Activated T-cell treated with anti-CD3 and anti-CD28 coated beads, Interleukin-2, amount 50 U/mL, for 48 hours (primary cell): ENCODE data around the gene ANKRD53.
A peak's percentile ranks its signal among the peaks of the same experiment; 100 is the strongest.
"Not testable (repeated sequence)": the region's sequence is repeated elsewhere in the genome, so short reads cannot be mapped to it uniquely, and the experiment has no call there.

Source experiments
- DNase-seq, 2 experiments: peaks; one replicate each; pipeline ENCODE4 v3.0.0-alpha.2; 2020

ANKRD53 gene

DNA sequence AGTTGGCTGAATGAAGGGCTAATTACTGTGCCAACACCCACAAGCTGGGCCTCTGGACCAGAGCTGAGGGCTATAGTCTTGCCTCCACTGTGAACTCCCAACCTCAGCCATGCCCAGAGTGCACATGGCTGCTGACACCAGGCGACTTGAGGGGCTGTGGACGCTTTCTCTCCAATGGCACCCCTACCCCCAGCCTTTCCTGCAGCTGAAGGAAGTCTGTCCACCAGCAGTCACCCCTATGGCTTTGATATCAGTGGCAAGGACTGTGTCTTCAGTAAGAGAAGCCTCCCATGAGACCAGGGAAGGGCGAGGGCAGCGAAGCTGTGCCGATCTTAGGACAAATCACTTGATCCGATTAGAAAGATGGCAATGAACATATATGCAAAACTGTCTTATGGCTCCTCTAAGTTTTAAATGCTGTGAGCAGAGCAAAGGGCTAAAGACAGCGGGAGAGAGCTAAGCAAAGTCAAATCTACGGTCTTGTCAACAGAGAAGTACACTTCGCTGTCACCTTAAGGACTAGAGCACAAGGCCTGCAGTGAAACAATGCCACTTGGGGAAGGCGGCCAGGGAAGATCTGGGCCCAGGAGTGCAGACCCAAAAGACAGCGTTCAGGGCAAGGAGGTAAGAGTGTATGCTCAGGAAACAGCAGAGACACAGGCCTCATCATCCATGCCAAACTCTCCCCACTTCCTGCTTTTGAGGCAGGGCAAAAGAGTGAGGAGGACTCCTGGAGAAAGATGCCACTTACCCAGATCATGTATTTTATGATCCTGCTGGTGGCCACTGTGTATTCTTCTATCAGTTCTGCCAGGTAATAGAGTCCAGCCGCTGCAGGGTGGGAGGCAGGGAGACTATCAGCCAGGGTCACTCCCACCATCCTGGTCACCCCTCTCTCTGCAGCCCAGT is 14.8 kb downstream of the ANKRD53 start:
- DNase-seq = peak; percentile 16 to 18

DNA sequence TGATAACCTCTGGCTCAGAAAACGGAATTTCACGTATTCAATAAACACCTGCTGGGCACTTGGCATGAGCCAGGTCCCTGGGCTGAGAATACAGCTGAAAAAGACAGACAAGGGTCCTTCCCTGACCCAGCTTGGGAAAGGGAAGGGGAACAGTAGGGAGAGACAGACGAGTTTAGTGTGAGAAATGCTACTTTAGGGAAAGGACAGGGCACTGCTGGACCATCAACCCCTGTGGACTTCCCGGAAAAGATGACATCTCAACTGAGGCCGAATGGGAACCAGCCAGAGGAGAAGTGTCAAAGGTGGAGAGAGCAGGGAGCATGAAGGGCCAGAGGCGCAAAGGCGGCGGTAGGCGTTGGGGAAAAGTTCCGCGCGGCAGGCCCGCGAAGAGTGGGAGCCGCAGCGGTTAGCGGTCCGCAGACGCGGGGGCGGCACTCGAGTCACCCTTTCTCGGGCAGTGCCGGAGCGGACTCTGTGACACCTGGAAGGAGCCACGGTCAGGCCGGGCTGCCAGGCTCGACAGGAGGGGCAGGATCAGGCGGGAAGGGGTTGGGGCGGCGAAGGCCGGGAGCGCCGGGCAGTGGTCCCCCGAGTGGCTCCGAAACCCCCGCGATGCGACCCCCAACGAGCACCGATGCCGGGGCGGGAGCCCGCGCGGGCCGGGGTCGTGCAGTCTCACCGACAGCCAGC is 15.7 kb downstream of the ANKRD53 start:
- peak; percentile 66 to 76 for DNase-seq

DNA sequence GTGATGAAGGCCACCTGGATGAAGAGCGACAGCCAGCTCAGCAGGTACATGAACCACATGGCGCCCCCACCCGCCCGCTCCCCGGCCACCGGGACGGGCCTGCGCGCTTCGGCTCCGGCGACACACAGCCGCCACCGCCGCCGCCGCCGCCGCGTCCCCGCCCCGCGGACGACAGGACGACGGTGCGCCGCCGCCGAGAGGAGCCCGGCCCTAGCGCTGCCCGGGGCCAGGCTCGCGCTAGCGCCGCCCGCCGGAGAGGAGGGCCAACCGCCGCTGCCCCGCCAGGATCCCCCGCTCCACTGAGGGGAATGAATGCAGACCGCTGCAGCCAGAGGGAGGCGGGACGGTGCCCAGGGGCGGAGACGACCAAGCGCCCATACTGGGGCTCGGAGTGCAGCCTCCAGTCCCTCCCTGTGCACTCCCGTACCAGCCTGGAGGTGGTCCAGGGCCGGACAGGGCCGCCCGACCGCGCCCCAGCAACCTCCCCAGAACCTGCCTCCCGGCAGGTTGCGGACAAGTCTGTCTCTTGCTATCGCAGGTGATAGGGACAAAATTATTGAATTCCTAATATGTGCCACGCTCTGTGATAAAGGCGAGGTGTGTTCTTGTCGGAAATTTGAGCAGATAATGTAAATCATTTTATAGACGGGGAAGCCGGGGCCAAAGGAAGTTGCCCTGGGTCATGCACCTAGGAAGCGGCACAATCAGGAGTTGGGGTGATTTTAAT is 16.4 kb downstream of the ANKRD53 start, which contains the start of gene TEX261:
Gene TEX261, minus strand, starts transcription at position 175 of the 727 bp plus-strand sequence. Its CDS starts 116 bp downstream, at position 59.
- DNase-seq = peak; percentile 94 to 97

DNA sequence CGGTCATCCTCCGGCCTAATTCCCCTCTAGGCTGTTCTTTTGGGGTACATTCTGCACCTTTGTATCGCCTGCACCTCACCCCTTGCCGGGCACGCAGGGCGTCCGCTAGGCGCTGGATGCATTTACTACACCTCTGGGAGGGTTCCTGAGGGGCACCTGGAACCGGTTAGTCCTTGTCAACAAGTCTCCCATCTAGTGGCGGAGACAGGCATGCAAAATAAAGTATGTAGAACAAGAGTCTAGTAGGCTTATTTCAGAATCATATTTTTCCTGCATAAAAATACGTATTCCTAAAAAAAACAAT is 16.9 kb downstream of the ANKRD53 start:
- peak; percentile 60 to 63 for DNase-seq

DNA sequence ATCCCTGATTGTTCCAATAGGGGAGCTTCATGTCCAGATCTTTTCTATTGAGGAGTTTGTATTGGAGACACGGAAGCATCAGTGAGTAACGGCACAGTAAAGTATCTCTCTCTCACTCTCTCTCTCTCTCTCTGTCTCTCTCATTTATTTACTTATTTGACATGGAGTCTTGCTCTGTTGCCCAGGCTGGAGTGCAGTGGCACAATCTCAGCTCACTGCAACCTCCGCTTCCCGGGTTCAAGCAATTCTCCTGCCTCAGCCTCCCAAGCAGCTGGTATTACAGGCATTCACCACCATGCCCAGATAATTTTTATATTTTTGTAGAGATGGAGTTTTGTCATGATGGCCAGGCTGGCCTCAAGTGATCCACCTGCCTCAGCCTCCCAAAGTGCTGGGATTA is 20.5 kb downstream of the ANKRD53 start:
- peak in 1 of 2 experiments; percentile 4 for DNase-seq

DNA sequence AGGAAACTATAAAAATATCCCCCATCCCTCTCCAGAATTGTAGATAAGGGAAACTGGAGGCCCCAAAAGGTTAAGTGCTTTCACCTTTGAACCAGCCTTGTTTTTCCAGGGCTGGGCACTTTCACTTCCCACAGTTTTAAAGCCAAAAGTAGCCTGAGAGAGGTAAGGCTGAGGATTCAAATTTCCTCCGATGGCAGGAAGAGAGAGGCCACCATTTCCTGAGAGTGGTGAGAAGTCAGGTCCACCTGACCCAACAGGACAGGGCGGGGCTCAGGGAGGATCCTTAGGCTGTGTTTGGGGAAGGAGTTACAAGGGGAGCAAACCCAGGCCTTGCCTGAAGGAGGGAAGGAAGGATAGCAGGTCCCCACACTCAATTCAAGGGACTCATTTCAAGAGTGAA is 20.9 kb downstream of the ANKRD53 start:
- DNase-seq = peak in 1 of 2 experiments; percentile 11

DNA sequence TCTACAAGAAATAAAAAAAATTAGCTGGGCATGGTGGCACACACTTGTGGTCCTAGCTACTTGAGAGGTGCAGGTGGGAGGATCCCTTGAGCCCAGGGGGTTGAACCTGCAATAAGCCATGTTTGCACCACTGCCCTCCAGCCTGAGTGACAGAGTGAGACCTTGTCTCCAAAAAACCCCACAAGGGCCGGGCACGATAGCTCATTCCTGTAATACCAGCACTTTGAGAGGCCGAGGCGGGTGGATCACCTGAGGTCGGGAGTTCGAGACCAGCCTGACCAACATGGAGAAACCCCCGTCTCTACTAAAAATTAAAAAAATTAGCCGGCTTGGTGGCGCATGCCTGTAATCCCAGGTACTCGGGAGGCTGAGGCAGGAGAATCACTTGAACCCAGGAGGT is 21.5 kb downstream of the ANKRD53 start:
- peak in 1 of 2 experiments; percentile 10 for DNase-seq

DNA sequence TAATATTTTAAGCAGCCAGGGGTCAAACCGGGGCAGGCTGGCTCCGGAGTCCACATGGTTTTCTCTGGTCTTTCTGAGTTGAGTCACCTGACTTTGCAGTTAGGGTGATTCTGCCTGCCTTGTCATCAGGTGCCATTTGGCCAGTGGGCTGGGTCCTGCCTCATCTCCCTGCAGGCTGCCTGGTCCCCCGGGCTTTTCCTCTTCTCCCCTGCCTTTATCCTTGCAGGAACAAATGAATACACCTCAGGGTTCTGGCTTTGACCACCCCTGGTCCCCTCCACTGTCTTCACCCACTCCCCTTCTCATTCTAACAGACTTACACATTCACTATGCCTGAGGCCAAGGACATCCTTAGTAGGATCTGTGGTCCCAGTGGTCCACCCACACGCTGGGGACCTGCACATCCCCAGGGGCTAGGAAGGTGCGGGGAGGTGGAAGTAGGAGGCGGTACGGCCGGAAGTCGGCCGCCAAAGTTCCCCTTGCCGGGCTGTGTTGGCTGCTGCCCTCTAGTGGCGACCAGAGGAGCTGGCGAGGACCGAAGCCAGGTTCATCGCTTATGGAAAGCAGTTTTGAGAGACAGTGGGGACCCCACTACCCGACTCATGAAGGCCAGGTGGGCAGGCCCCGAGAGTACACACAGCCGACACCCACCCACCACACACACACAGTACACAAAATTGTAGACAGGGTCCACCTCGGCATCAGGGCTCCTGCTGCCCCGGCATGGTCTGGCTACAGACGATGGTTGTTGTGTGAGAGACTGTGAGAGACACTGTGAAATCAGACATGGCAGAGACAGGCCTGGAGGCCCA is 22.6 kb downstream of the ANKRD53 start:
- peak; percentile 86 to 90 for DNase-seq

DNA sequence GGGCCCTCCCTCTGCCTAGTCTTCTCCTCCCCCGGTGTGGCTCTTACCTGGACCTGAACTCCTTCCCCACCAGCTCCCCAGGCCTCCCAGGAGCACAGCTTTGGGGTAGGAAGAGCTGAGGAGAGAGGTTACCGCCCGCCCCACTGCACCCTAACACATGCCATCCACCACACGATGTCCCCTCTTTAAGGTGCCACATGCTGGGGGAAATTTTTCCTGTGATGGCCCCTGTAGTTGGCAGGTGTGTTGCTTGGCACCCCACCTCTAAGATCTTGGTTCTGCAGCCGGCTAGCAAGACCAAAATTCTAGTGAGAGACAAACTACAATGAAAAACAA is 23.1 kb downstream of the ANKRD53 start:
- no peak for DNase-seq

DNA sequence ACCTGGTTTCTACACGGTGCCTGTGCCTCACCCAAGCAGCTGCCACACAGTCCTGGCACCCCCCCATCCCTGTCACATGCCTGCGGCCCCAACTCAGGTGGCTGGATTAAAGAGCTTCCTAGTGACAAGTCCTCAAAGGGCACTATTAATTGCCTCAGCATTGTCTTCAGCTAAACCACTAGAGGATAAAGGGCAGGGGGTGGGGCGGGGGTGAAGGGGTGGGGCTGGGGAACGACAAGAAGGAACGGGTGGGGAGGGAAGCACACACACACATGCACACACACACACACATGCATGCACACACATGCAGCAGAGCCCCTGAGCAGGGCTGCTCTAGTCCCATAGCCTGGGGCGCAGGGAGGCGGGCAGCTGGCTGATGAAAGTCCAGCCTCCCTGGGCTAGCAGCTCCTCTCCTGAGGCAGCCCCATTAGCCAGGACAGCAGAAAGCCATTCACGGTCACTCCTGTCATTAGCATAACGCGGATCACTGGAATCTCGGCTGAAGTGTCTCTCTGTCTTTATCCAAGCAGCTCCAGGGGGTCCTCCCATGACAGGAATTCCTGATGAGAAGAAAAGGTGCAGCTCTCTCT is 23.6 kb downstream of the ANKRD53 start:
- peak in 1 of 2 experiments; percentile 12 for DNase-seq

DNA sequence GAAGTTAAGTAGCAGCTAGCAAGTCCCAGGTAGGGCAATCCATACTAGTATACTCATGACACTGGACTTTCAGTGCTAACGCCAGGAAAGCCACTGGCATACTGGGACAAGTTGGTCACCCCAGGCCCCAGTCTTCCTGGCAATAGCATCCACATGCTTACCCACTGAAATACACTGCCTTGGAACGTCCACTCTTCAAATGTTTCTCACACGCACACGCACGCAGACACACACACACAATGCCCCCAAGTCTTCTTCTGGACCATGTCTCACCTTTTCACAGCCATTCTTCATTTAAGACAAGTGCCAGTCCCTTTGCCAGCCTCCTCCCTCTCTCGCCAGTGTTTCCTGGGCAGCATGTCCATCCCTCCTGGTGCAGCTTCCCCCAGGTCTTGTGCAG is 25.0 kb downstream of the ANKRD53 start:
- no peak for DNase-seq

DNA sequence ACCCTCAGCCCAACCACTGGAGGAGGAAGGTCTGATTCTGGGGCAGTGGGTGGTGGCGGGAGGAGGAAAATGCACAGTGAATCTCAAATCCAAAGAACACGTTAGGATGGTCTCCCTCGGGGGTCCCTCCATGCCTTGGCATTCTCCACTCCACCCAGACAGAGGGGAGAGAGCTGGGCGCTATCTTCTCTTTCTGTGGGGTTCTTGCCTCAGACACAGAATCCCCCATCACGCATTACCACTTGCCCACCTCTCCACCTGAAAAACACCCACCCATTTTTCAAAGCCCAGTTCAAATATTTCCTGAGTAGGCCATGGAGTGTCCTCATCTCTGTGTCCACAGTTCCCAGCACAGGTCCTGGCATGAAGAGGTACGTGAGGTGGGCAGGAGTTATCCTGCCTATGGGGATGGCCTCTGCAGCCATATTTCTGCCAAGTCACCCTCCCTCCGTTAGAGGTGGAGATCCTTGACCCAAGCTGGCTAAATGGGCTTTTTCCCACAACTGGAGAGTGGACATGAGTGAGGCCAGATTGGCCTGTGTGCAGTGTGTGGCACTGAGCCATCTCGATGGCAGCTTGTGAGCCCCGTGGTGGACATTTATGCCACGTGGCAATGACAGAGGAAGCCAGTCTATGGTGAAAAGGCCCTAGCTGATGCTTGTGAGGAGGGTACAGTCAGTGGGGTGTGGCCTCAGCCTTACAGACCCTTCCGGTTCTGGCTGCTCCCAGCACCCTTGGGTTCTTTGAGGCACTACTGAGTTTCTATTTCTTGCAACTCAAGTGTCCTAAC is 25.7 kb downstream of the ANKRD53 start:
- DNase-seq = no peak

DNA sequence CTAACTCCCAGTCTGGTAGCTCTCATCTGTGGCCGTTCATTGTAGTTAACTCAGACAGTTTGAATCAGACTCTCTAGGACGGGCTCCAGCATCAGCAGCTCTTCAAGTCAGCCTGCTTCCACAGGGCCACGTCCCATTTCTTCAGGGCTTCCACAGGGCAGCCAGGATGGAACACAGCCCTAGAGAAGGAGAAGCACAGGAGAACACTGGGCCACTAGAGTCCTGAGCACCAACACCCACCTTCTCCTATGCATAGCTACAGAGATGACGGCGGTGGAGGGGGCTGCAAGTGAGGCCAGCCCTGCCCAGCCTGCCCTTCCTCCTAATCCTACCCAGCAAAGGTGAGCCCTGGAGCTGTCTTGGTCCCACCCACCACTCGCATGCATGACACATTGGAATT is 26.4 kb downstream of the ANKRD53 start:
- DNase-seq = no peak

DNA sequence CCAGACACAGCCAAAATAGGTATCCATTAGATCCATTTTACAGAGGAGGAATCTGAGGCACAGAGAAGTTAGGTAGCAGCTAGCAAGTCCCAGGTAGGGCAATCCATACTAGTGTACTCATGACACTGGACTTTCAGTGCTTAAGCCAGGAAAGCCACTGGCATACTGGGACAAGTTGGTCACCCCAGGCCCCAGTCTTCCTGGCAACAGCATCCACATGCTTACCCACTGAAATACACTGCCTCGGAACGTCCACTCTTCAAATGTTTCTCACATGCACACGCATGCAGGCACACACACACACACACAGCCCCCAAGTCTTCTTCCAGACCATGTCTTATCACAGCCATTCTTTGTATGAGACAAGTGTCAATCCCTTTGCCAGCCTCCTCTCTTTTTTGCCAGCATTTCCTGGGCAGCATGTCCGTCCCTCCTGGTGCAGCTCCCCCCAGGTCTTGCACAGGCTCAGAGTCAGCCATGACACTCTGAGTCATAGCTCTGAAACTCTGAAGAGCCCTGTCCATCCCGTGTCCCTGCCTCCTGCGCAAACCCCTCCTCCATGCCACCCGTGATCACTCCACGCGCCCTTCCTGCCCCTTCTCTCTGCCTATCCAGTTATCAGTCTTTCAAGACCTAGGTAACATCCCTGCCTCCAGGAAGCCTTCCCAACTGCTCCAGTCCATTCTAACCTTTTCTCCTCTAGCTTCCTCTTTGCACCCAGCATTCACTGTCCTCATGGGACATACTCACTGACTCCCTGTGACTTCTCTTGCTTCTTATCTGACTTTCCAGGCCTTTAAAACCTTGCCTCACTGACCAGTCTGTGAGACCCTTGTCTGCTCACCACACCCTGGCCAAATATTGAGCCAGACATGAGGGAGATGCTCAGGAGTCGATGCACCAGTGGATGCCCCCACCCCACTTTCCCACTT is 27.1 kb downstream of the ANKRD53 start:
- no peak for DNase-seq

DNA sequence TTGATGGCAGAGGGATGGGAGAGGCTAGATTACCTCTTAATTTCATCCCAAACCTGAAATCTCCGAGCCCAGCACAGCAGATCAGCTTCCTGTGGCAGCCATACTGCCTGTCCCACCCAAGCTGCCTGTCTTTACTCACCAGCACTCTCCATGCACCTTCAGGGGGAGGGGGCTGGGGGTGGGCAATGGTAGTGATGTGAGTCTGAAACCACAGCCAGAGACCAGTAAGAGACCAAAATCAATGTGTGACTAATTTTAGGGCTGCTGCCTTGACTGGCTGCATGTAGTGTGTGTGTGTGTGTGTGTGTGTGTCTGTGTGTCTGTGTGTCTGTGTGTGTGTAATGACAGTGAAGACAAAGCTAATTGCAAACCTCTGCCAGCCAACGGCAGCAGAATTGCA is 27.9 kb downstream of the ANKRD53 start:
- DNase-seq = no peak

DNA sequence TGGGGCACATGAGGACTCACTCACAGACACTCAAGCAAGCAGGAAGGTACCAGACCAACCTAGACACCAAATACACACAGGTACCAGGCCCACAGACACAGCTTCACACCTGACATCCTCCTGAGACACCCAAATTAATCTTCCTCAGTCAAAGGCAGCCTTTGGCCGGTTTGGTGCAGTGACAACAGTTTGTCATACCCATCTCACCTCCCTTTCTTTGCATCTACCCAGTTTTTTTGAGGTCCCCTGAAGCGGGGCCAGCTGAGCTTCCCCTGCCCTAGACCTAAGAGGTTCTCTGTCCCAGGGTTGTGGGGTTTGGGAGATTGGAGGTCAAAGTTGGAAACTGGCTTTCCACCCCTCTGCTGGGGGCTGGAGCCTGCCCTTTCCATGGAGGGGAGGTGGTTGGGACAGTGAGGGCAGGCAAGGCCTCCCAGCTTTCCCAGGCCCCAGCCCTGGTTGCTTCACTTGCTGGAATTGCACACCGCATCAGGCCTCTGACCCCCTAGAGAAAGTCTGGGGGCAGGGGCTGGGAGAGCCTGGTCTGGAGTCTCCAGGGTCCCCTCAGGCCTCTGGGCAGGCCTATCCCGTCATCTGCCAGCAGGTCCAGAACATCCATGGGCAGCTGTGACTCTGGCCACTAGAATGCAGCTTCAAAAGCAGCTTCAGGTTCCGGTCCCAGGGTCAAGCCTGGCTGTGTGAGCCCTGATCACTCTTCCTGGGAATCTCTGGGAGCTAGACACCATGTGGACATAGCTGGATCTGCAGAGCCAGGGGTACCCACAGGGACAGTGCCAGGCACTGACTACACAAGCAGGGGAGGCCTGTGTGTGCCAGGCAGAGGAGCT is 28.7 kb downstream of the ANKRD53 start:
- DNase-seq = no peak

DNA sequence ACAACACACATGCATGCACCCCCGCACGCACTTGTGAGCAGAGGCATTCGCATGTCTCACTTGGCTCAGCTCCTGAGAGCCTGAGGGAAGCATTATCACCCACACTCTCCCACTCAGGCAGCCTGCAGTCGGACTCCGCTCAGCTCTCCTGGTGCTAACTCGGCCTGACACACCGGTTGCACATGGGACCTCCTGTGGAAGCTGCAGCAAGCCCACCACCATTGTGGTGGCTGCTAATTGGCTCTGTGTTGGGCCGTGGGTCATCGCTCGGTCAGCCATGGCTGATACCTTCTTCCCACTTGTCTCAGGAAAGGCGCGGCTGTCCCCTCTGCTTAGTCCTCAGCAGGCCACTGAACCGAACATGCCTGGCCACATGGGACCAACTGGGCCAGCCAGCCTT is 29.9 kb downstream of the ANKRD53 start:
- no peak for DNase-seq

DNA sequence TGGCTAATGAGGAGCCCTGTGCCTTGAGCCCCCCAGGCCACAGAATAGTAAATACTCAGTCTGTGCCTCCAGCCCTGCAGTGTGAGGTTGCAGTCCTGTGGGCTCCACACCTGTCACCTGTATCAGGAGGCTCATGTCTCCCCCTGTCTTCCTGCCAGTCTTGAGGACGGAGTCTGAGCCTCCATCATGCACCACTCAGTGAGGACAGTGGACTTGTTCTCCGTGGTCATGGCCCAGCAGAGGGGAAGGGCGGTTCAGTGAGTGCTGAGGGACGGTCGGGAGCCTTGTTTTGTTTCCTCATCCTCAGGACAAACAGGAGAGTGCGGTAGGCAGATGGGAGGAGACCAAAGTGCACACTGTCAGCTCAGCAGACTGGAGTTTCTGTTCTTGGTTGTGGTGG is 33.4 kb downstream of the ANKRD53 start:
- not testable (repeated sequence) for DNase-seq

DNA sequence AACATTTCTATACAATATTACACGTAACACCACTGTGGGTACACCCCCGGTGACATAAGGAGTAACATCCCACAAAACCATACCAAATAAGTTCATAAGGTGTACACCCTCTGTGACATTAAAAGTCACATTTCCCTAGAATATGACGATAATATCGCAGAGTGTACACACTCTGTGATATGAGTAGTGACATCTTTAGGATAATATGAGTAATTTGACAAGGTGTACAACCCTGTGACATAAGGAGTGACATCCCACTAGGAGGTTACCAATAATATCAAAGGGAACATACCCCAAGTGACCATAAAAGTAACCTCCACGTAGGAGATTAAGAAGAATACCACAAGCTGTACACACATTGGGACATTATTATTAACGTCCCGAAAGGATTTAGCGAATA is 40.2 kb downstream of the ANKRD53 start:
- DNase-seq = no peak
